Esophagus (tissue), 2 donors: Measurements from ENCODE around the gene ENDOV. TPM values are rescaled to one million over a fixed set of nuclear protein-coding genes. Genes with fewer than 3 reads are reported as not detected.

ENCODE experiments used
- H3K27ac ChIP-seq, 2 donors: one replicate each; pipeline ENCODE4 v1.5.1; 2013; ENCODE audit warnings: low read depth in 2 of 2, mild to moderate bottlenecking in 2 of 2, inconsistent platforms in 1 of 2, low read length in 1 of 2, moderate library complexity in 1 of 2
- H3K27me3 ChIP-seq, 2 donors: one replicate each; pipeline ENCODE4 v1.6.1; 2013; ENCODE audit warnings: low read length in 2 of 2, control low read depth in 1 of 2, mild to moderate bottlenecking in 1 of 2; ENCODE audit not compliant: insufficient read depth in 2 of 2, control insufficient read depth in 1 of 2
- H3K36me3 ChIP-seq, 2 donors: one replicate each; pipeline ENCODE4 v1.6.1; 2013; ENCODE audit warnings: low read length in 1 of 2; ENCODE audit not compliant: control insufficient read depth in 2 of 2, insufficient read depth in 2 of 2
- H3K4me1 ChIP-seq, 2 donors: one replicate each; pipeline ENCODE4 v1.6.1; 2013; ENCODE audit warnings: low read length in 1 of 2; ENCODE audit not compliant: control insufficient read depth in 2 of 2, insufficient read depth in 2 of 2
- H3K4me3 ChIP-seq, 2 donors: one replicate each; pipeline ENCODE4 v1.5.1; 2013; ENCODE audit warnings: low read length in 2 of 2, mild to moderate bottlenecking in 2 of 2, low read depth in 1 of 2, moderate library complexity in 1 of 2
- H3K9me3 ChIP-seq, 2 donors: one replicate each; pipeline ENCODE4 v1.6.1; 2013; ENCODE audit warnings: mild to moderate bottlenecking in 2 of 2, low read depth in 1 of 2, low read length in 1 of 2, moderate library complexity in 1 of 2; ENCODE audit not compliant: control insufficient read depth in 2 of 2, insufficient read depth in 1 of 2
- WGBS, 2 donors: extraction: QIAGEN DNeasy Blood & Tissue Kit; methylation state at CpG; one replicate each; pipeline ENCODE4 v1.1.7; 2013; 5-methylcytosine and 5-hydroxymethylcytosine counted together
- polyA plus RNA-seq, 2 donors: library from polyadenylated mRNA; stranded (reverse); fragments of 200-250 nt; gene quantifications; one replicate each; pipeline ENCODE4 v1.2.3, GENCODE V29; 2013
- donor health status: healthy with polysubstance abuse.
- donor health status: Bipolar disorder and iron deficiency.

ENDOV gene
- polyA plus RNA-seq, 2 donors = 10.8 to 11.9 TPM

DNA sequence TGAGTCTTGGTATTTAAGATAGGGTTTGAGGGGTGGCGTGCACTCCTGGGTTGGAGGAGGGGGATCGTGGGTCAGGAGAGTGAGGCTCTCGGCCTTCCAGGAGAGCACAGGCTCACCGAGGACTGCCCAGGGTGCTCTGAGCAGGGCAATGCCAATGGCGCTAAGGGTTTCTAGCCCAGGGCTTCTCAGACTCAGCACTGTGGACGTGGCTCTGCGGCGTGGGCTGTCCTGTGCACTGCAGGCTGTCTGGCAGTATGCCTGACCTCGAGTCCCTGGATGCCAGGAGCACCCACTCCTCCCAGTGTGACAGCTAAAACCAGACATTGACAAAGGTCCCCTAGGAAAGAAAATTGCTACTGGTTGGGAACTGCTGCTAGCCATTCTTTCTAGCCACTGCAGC lies 37.2 kb upstream of the ENDOV start:
- no peaks in the 10 kb centered on the region for H3K4me1 ChIP-seq
- WGBS, 2 donors = 92 to 94% methylated on average over 9 of the region's 9 CpGs
- no peaks in the 10 kb centered on the region for H3K9me3 ChIP-seq
- no peak overlapping the region for H3K27ac ChIP-seq
- no peak overlapping the region for H3K4me3 ChIP-seq
- peaks cover 32 to 54% of the 10 kb centered on the region in 2 donors for H3K36me3 ChIP-seq
- no peaks in the 10 kb centered on the region for H3K27me3 ChIP-seq

DNA sequence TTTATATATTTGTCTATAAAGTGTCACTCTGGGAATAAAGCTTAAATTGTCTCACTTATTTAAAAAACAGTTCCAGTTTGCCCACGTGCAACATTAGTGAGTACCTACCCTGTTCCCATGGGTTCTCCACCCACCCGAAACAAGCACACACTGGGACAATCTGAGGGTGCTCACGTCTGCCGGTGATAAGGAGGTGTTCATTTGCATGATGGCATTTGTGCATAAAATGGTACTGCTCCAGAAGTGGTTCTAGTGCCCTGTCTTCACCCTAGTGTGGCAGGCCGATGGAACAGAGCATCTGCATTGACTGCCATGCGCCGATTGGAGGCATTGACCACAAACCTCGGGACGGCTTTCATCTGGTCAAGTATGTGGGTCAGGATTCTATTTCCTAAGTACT lies 35.6 kb upstream of the ENDOV start:
- WGBS, 2 donors = 89 to 95% methylated on average over 9 of the region's 9 CpGs
- H3K9me3 ChIP-seq = no peaks in the 10 kb centered on the region
- no peak overlapping the region for H3K4me3 ChIP-seq
- no peaks in the 10 kb centered on the region for H3K4me1 ChIP-seq
- H3K36me3 ChIP-seq = peaks cover 31 to 57% of the 10 kb centered on the region in 2 donors
- no peak overlapping the region for H3K27ac ChIP-seq
- no peaks in the 10 kb centered on the region for H3K27me3 ChIP-seq

DNA sequence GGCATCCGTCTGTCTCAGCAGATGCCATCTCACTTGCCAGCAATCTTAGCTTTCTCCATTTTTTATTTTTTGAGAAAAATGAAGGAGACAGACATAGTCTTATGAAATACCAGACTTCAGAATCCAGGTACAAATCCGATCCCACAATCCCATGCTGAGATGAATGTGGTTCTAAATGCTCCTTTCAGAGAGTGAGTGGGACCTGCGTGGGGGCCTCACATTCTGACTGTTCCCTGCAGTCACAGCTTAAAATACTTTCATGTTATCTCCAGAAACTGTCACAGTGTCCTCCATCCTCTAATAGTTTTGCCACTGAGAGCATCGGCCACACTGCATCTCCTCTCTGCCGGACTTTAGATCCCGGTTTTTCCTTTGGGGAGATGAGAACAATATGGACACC lies 34.9 kb upstream of the ENDOV start:
- peaks cover 35 to 61% of the 10 kb centered on the region in 2 donors for H3K36me3 ChIP-seq
- no peaks in the 10 kb centered on the region for H3K9me3 ChIP-seq
- H3K27ac ChIP-seq = no peak overlapping the region
- no peak overlapping the region for H3K4me3 ChIP-seq
- 94% methylated on average over 6 of the region's 6 CpGs for WGBS, 2 donors
- H3K4me1 ChIP-seq = no peaks in the 10 kb centered on the region
- no peaks in the 10 kb centered on the region for H3K27me3 ChIP-seq

DNA sequence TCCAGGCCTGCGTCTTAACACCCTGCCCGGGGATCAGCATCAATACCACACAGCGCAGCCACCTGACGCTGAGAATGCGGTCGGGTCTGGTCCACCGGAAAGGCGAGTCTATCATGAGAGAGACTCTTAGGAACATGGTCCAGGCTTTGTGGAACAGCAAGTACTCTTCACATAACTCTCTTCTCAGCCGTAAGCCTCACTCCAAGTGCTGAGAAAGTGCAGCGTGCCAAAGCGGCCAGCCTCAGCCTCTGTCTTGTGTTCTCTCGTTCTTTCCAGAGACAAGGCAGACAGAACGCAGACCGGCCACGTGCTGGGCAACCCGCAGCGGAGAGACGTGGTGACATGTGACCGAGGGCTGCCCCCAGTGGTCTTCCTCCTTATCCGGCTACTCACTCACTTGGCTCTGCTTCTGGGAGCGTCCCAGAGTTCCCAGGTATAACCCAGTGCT lies 34.4 kb upstream of the ENDOV start:
- WGBS, 2 donors = 85 to 90% methylated on average over 21 of the region's 21 CpGs
- Histone ChIP-seq H3K9me3 (no peaks in the 10 kb centered on the region), H3K27ac (no peak overlapping the region), H3K36me3 (peaks cover 35 to 66% of the 10 kb centered on the region in 2 donors), H3K27me3 (no peaks in the 10 kb centered on the region), H3K4me3 (no peak overlapping the region), H3K4me1 (no peaks in the 10 kb centered on the region)

DNA sequence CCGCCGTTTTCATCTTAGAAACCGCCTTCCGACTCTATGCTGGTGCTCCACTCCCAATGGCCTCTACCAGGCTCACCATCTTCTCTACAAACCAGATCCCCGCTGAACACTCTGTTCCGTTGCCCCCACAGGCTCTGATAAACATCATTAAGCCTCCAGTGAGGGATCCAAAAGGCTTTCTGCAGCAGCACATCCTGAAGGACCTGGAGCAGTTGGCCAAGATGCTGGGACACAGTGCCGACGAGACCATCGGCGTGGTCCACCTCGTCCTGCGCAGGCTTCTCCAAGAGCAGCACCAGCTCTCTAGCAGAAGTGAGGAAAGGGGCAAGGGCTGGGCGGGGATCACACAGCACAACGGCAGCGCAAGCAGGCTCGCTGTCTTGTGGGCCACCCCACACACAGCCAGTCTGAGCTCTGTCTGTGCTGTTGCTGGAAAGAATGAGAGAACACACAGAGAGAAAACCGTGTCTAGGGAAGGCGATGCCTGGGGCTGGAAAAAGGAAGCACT lies 33.5 kb upstream of the ENDOV start:
- Histone ChIP-seq H3K4me1 (no peaks in the 10 kb centered on the region), H3K27me3 (no peaks in the 10 kb centered on the region), H3K9me3 (no peaks in the 10 kb centered on the region), H3K27ac (no peak overlapping the region), H3K36me3 (peaks cover 31 to 70% of the 10 kb centered on the region in 2 donors), H3K4me3 (no peak overlapping the region)
- WGBS, 2 donors = 94 to 95% methylated on average over 18 of the region's 18 CpGs

DNA sequence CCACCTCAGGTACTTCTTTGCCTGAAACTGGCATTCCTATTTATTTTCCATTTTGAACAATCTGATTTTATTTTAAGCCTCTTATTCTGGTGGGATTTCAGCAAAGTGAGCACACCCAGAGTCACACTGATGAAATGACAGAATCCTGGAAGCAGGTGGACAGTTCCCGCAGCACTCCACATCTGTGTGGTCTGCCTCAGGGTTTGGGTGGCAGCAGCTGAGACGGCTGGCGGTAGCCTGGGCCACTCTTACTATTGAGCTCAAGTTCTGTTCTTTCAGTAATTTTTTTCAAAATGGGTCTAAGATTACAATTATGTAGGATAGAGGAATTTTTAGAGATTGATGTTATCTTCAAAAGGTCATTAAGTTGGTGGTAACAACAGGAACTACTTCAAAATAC lies 32.5 kb upstream of the ENDOV start:
- H3K27ac ChIP-seq = no peak overlapping the region
- H3K9me3 ChIP-seq = no peaks in the 10 kb centered on the region
- no peaks in the 10 kb centered on the region for H3K4me1 ChIP-seq
- H3K4me3 ChIP-seq = no peak overlapping the region
- H3K27me3 ChIP-seq = no peaks in the 10 kb centered on the region
- peaks cover 29 to 73% of the 10 kb centered on the region in 2 donors for H3K36me3 ChIP-seq
- WGBS, 2 donors = 89 to 91% methylated on average over 3 of the region's 3 CpGs

DNA sequence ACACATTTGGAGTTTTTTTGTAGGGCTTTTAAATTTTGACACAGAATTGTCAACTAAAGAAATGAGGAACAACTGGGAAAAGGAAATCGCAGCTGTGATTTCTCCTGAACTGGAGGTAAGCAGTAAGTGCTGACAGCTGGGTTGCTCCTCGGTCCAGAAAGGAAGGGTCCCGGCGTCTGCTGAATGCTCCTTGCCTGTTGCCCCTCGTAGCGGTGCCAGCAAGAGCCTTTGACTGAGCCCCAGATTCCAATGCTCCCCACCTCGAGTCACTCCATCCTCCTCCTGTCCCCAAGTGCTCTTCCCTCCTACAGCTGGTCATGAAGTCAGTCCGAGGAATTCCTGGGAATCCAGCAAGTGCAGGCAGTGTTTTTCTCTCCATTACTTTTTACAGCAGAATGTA lies 32.0 kb upstream of the ENDOV start:
- Histone ChIP-seq H3K4me3 (no peak overlapping the region), H3K27ac (no peak overlapping the region), H3K36me3 (peaks cover 28 to 71% of the 10 kb centered on the region in 2 donors), H3K27me3 (no peaks in the 10 kb centered on the region), H3K4me1 (no peaks in the 10 kb centered on the region), H3K9me3 (no peaks in the 10 kb centered on the region)
- 89 to 91% methylated on average over 8 of the region's 8 CpGs for WGBS, 2 donors

DNA sequence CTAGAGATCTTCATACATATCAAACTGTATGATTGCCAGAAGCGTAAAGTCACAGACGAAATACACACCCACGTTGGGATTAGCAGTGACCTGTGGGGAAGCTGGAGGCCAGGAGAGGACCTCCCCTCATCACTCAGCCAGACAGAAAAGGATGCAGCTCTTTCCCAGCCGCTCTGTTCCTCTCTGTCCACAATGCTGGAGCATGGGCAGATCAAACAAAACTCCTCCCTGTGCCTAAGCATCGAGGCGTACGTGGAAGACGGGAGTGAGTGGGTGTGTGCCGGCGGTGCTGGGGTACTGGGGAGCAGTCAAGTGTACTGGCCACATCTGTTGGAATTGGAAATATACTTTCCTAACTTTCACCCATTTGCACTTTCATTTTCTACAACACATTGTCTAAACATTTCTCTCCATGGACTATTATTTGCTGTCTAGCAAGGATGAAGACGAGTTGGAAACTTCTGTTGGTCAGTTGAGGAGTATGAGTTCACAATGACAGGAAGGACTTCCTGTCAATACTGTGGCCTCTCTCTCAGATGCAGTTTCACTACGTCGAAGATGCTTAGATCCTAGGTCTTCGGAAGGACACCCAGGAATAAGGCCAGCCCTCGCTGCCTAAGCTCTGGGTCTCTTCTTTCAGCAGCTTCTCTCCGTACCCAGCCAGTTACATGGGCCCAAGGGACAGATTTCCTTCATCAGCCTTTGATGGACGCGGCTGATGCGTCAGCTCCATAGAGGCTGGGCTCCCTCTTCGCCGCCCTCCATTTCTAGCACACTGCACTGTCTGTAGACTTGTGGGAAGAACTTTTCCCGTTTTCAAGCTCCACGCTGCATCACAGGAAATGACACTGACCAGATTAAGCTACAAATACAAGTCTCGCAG lies 30.6 kb upstream of the ENDOV start:
- Histone ChIP-seq H3K4me3 (no peak overlapping the region), H3K4me1 (no peaks in the 10 kb centered on the region), H3K27ac (no peak overlapping the region), H3K9me3 (no peaks in the 10 kb centered on the region), H3K27me3 (no peaks in the 10 kb centered on the region), H3K36me3 (peaks cover 37 to 80% of the 10 kb centered on the region in 2 donors)
- WGBS, 2 donors = 79 to 81% methylated on average over 24 of the region's 24 CpGs

DNA sequence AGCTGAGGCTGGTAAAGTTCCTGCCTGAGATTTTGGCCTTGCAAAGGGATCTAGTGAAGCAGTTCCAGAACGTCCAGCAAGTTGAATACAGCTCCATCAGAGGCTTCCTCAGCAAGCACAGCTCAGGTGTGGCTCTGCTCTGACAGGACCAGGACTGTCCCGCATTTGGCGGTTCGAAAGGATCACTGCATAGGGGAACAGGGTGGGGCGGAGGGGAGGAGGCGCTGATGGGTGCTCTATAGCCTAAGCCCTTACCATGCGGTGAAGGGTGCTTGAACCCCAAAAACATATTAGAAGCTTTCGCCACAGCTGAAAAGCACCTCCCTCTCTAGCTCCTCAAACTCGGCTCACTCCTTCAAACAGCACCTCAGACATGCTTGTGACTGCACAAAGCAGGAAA lies 29.9 kb upstream of the ENDOV start:
- H3K27me3 ChIP-seq = no peaks in the 10 kb centered on the region
- whole genome bisulfite sequencing, 2 donors = 91 to 92% methylated on average over 9 of the region's 9 CpGs
- H3K27ac ChIP-seq = no peak overlapping the region
- no peaks in the 10 kb centered on the region for H3K9me3 ChIP-seq
- H3K4me3 ChIP-seq = no peak overlapping the region
- H3K4me1 ChIP-seq = no peaks in the 10 kb centered on the region
- peaks cover 42 to 81% of the 10 kb centered on the region in 2 donors for H3K36me3 ChIP-seq

DNA sequence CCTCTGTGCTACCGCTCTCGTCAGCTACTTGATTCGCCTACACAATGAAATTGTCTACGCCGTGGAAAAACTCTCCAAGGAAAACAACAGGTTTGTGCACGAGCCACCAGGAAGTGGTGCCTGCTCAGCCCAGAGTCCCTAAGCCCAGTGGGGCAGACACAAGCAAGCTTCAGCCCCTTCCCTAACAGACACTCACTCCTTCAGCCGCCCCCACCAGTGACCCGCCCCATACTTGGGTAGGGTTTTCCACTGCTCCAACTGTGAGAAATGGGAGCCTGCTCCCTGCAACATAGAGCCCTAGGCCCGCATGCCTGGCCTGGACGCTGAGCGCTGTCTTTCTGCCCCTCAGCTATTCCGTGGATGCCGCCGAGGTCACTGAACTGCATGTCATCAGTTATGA lies 28.6 kb upstream of the ENDOV start:
- Histone ChIP-seq H3K4me1 (no peaks in the 10 kb centered on the region), H3K27ac (no peak overlapping the region), H3K4me3 (no peak overlapping the region), H3K36me3 (peaks cover 34 to 71% of the 10 kb centered on the region in 2 donors), H3K27me3 (no peaks in the 10 kb centered on the region), H3K9me3 (no peaks in the 10 kb centered on the region)
- 93 to 94% methylated on average over 14 of the region's 14 CpGs for WGBS, 2 donors
